HG02610 (cell line): ENCODE results near the gene TUBGCP6.

Experiments
- ATAC-seq: cut with Tn5 transposase; IDR thresholded peaks from one replicate; pipeline ENCODE4 v1.9.1; 2021; ENCODE audit warnings: mild to moderate bottlenecking, moderate library complexity; ENCODE audit not compliant: unreplicated experiment

TUBGCP6 gene

DNA sequence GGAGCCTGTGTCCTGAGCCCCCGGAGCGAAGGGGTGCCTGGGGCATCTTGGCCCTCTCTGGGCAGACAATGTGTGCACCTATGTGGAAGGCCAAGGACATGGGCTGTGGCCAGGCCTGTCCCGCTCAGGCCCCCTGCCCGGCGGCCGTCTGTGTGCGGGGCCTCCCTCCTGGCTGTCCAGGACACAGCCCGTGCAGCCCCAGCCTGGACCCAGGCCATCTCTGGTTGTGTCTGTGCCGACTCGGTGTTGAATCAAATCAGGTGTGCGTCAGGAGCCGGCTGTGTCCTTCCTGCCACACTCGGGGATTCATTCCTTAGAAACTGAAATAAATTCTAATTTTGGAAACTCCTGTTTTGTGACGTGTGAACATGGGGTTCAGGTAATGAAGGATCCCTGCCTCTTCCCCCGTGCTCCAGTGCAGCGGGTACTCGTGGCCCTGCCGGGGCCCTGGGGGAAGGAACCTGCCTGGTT lies 45.5 kb downstream of the TUBGCP6 start:
- no peak for ATAC-seq

GRCh38 chr22:50198624-50199017 lies 46.2 kb downstream of the TUBGCP6 start:
- no peak for ATAC-seq

GRCh38 chr22:50197856-50198623 lies 46.8 kb downstream of the TUBGCP6 start:
- no peak for ATAC-seq

DNA sequence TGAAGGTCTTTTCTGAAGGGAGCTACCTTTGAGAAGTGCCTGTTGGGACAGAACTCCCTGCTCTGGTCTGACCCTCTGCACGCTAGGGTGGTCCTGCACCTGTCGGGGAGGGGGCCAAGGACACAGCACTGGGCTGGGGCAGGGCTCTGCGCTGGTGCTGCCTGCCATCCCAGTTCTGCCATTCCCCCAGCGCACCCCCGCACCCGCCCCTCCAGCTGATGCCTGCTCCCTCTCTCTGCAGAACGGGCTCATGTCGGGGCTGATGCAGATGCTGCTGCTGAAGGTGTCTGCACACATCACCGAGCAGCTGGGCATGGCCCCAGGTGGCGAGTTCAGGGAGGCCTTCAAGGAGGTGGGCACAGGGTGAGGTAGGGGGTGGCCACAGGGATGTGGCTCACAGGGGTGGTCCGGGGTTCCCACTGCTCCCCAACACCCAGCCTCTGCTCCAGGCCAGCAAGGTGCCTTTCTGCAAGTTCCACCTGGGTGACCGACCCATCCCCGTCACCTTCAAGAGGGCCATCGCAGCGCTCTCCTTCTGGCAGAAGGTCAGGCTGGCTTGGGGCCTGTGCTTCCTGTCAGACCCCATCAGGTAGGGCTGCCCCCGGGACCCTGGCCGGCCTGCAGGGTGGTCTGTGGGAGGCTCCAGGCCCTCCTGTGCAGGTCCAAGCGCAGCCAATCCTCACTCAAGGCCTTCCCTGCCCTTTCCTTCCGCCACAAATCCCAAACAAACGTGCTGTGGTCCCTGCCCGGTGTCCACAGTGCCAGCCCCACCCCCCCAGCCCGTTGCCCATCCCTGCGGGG lies 47.6 kb downstream of the TUBGCP6 start:
- ATAC-seq = no peak

DNA sequence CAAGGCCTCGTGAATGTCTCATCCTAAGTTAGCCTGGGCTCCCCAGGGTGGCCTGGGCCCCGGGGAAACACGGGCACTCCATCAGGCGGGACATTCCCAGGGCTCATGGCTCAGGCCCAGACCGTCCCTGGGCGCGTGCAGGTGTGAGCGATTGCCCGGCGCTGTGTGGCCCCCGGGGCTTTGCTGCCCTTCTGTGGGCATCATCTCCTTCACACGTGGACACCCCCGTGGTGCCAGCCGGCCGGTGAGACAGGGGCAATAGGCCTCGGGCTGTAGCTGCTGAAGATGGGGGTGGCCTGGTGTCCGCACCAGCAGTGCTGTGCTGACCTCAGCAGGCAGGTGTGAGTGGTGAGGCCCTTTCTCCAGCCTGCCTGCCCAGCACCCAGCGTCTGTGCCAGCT lies 48.6 kb downstream of the TUBGCP6 start:
- ATAC-seq = no peak

DNA sequence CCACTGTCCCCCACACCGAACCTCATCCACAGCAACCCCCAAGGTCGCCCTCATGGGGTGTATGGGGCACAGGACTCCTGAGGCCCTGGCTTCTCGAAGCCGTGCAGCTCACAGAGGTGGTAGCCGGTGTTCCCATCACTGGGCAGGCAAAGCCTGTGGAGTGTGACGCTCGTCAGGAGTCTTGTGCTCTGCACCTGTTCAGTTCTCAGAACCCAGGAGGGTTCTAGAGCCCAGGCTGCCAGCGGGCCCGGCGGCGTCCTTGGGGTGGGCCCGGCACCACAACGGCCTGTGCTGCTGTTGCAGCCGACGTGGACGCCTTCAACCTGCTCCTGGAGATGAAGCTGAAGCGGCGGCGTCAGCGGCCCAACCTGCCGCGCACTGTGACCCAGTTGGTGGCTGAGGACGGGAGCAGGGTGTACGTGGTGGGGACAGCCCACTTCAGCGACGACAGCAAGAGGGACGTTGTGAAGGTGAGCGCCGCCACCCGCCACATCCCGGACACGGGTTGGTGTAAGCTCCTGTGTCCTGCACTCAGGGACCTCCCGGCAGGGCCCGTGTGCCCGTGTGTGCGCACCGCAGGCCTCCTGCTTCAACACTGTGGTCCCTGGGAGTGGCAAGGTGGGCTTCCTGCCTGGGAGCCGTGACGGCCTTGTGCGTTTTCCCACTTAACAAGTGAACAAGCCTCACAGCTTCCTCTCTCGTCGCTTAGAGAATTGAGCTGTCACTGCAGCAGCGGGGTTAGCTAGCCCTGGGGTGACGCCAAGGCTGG lies 50.6 kb downstream of the TUBGCP6 start:
- no peak for ATAC-seq

- ATAC-seq = no peak
Measured at GRCh38 chr22:50193621-50194020, 51.2 kb downstream of the TUBGCP6 start.

- ATAC-seq = no peak
Measured at GRCh38 chr22:50192436-50193204, 52.2 kb downstream of the TUBGCP6 start.

- ATAC-seq = no peak
Measured at GRCh38 chr22:50190941-50191741, 53.7 kb downstream of the TUBGCP6 start.

DNA sequence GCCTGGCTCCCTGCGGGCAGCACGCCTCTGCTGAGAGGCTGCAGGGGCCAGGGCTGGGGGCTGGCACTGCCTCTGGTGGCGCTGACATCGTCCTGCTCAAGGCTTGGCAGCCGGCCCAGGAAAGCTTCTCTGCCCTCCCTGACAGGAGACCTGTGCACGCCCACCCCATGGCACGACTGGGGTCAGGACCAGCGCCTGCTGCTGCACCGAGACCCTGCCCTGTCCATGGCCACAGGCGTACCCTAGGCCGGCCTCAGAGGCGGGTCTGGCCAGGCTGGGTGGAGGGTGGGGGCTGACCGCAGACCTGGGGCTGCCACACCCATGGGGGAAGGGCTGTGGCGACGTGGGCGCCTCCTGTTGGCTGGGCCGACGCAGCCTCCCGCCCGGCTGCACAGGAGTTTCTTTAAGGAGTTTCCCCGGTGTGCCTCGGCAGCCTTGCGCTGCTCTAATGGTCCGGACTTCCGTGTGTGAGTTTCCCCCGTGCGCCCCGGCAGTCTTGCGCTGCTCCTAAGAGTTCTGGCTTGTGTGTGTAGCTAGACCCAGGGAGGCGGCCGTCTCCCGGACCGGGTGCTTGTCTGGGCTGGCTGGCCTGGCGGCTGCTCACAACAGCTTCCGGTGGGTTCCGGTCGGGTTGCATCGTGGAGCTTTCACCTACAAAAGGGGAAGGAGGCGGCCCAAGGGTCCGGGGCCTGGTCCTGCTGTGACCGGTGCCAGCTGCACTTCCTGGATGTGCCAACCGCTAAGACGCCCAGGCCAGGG lies 54.5 kb downstream of the TUBGCP6 start:
- ATAC-seq = peak; percentile 46

DNA sequence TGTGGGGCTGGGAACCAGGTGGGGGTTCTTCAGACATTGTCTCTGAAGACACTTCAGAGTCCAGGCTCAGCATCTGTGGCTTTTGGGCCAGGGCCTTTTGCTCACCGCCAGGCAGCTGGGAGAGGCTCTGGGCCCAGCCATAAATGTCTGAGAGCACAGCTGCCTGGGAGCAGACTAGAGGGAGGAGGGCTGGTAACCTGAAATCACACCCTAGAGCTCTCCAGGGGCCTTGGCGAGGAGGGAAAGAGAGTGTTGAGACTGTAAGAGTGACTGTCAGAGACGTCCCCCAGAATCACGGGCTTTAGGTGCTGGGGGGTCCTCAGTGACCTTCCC lies 55.0 kb downstream of the TUBGCP6 start:
- no peak for ATAC-seq

DNA sequence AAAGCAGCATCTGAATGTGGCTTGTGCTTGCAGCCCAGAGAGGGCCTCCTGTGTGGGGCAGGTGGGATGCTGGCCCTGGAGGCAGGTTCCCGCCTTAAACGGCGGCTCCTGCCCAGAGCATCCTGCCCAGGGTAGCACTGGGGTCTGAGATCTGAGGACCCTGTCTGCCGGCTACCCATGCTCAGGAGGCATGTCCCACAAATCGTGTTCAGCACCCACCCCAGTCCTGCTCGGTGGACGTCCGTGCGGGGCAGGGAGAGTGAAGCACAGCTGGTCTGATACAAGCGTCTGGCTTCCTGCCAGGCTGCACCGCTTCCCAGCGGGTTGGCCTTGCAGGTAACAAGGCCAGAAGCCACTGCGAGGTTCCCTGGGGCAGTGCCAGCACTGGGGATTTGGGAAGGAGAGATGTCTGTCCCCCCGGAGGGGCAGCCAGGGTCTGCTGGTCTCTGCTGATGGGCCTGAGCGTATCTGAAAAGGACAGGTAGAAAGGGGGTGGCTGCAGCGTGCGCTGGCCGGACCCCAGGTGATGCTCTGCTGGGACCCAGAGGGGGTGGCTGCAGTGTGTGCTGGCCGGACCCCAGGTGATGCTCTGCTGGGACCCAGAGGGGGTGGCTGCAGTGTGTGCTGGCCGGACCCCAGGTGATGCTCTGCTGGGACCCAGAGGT lies 55.5 kb downstream of the TUBGCP6 start:
- ATAC-seq = no peak

GRCh38 chr22:50188356-50188755 lies 56.5 kb downstream of the TUBGCP6 start:
- no peak for ATAC-seq

DNA sequence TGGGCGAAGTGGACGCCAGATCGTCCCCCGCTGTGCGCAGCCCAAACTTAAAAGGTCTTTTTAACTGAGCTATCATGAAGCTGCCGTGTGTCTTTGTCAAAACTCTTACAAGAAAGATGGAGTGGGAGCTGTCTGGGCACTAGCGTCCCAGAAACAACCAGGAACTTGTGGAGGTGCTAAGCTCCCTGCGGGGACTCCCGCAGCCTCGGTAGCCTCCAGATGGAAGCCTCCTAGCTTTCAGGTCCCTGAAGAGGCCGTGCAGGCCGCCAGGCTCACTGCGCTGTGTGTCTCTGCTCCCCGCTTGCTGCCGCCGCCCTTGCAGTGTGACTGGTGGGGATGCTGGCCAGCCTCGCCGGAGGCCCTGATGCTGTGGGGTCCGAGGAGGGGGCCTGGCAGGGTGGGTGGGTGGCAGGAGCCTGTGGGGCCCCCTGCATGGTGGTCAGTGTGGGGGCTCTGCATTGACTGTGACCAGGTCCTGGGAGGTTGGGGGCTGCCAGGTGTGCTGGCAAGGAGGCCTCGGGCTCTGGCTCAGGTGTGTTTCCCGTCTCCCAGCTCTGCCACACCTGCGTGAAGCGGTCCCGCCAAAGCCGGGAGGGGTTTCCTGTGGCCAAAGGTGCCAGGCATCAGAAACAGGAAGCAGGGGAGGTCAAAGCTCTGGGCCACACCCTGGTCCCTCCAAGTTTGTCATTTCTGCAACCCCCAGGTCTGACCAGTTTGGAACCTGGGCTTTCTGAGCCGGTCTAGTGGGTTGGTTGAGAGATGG lies 57.9 kb downstream of the TUBGCP6 start:
- no peak for ATAC-seq

DNA sequence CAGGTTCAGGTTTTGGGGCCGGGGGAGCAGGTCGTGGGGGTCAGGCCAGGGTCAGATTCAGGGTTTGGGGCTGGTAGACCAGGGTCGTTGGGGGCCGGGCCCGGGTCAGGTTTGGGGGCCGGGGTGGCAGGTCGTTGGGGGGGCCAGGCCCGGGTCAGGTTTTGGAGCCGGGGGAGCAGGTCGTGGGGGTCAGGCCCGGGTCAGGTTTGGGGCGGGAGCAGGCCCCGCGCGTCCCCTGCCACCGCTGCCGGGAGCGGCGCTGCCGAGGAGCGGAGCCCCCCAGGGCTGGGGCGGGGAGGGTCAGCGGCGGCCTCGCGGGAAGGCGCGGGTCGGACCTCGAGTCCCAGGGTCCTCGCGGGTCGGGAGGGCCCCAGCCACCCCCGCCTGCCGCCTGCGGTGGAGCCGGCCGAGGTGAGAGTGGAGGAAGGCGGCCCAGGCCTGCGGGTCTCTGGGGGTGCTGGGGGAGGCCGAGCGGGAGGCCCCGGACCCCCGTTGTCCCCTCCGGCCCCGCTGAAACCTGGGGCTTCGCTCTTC lies 58.6 kb downstream of the TUBGCP6 start:
- no peak for ATAC-seq

GRCh38 chr22:50185375-50186087 lies 59.3 kb downstream of the TUBGCP6 start, which contains the start of gene TRABD:
Gene TRABD (plus strand): TSS chr22:50185913. CDS start chr22:50193061, 7,148 bp downstream.
- ATAC-seq = peak; percentile 31

DNA sequence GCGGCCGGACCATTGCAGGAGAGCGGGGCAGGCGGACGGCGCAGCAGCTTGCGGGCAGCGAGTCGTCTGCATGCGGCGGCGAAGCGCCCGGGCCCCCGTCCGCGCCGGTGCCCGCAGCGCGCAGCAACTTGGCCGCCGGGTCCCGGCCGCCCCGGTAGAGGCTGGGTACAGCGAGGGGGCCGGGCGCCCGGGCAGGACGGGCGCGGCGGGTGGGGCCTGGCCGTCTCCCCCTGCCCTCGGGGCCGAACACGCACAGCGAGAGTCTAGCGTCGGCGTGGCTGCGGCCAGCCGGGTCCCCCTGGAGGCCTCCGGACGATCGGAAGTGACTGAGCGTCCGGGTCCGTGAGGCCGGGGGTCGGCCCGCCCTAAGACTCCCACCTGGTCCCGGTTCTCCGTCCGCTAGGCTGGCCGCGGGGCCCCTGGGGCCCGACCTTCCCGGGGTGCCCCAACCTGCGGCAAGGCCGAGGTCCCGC lies 59.9 kb downstream of the TUBGCP6 start:
- no peak for ATAC-seq
